ENCODE measurements around the gene MPO. TPM values are rescaled to one million over a fixed set of nuclear protein-coding genes. Genes with fewer than 3 reads are reported as not detected.

The MPO gene
- total RNA-seq, 4 donors from 2014 or later, result 0.10 TPM; not detected in 3

DNA sequence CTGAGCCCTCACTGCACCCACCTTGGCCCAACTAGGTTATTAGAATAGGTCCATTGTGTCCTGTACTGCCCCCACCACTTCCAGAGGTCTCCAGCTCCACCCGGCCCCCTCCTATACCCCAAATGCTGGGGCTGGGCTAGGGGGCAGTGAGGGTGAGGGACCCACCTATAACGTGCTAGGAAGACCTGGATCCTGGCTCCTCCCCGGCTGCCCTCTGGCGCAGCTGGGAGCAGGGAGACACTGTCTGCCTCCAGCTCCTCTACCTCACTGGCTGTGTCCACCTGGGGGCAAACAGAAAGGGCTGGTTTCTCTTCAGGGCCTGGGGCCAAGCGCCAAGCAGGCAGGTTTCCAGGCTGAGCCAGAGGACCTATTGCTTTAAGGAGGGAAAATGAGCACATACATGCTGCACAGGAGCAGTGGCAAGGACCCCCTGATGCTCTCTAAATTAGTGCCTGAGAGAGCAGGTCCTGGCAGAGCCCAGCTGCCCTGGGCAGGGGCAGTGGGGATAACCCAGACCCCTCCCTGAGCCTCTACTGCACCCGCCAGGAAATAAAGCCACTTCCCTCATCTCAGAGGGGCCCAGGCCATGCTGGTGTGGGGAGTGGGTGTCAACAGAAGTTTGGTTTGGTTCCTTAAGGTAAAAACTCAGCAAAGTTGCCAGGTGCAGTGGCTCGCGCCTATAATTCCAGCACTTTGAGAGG, 35.7 kb upstream of the MPO start:
- no peak overlapping the region for H3K4me3 ChIP-seq (ENCODE audit: low read depth, poor library complexity, severe bottlenecking)
- TF ChIP-seq, protein P1, sequence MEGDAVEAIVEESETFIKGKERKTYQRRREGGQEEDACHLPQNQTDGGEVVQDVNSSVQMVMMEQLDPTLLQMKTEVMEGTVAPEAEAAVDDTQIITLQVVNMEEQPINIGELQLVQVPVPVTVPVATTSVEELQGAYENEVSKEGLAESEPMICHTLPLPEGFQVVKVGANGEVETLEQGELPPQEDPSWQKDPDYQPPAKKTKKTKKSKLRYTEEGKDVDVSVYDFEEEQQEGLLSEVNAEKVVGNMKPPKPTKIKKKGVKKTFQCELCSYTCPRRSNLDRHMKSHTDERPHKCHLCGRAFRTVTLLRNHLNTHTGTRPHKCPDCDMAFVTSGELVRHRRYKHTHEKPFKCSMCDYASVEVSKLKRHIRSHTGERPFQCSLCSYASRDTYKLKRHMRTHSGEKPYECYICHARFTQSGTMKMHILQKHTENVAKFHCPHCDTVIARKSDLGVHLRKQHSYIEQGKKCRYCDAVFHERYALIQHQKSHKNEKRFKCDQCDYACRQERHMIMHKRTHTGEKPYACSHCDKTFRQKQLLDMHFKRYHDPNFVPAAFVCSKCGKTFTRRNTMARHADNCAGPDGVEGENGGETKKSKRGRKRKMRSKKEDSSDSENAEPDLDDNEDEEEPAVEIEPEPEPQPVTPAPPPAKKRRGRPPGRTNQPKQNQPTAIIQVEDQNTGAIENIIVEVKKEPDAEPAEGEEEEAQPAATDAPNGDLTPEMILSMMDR (IDR thresholded peaks at IDR 0.05), result no peak
- no peak for TF ChIP-seq POLR2A (IDR thresholded peaks at IDR 0.05)
- WGBS, 2 donors, result 94 to 95% methylated on average over 7 to 8 of the region's 8 CpGs
- DNase-seq (ENCODE audit: low spot score in 2 of 2), result peak in 1 of 2 donors; percentile 60
- intact Hi-C loops (cut with DNase I; ENCODE audit: low total_unique reads), result no loop called here

DNA sequence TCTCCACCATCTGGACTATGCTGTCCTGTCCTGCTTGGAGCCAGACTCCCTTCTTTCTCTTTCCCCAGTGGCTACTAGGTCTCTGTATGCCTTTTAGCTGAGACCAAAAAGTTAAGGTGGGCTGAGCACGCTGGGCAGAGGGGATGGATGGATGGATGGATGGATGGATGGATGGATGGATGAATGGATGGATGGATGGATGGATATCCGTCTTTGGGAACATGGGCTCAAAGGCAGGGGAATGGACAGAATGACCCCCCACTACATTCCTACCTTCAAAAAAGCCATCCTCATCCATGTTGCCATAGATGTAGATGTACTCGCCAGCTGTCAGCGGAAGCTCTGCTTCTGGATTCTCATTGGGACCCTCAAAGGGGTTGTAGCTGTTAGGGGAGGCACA, 35.0 kb upstream of the MPO start:
- DNase-seq (ENCODE audit: low spot score in 2 of 2), result peak in 1 of 2 donors; percentile 4
- 90 to 93% methylated on average over 4 of the region's 4 CpGs for WGBS, 2 donors
- intact Hi-C loops (cut with DNase I; ENCODE audit: low total_unique reads), result no loop called here
- no peak for TF ChIP-seq POLR2A (IDR thresholded peaks at IDR 0.05)
- TF ChIP-seq, protein P1 (IDR thresholded peaks at IDR 0.05), result no peak
- H3K4me3 ChIP-seq (ENCODE audit: low read depth, poor library complexity, severe bottlenecking), result no peak overlapping the region

DNA sequence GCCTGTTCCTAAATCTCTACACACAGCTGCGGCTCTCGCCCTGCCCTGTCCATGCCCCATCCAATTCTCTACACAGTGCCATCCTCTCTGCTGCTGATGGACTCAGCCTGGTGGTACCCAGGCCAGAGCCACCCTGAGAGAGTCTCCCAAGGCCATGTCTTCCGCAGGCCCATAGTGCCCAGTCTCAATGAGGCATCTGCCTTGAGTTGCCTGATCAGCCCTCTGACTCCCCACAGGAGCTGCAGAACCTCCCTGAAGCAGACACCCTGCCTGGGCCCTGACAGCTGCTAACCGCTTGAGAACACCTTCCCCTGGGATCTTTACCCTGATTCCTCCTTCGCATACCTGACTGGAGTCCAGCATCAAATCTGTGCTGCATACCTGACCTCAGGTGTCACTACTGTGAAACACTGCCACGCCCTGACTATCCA, 34.6 kb upstream of the MPO start:
- peak in 1 of 2 donors; percentile 74 for DNase-seq (ENCODE audit: low spot score in 2 of 2)
- H3K4me3 ChIP-seq (ENCODE audit: low read depth, poor library complexity, severe bottlenecking), result no peak overlapping the region
- 88 to 96% methylated on average over 6 of the region's 6 CpGs for WGBS, 2 donors
- TF ChIP-seq, protein P1 (IDR thresholded peaks at IDR 0.05), result no peak
- TF ChIP-seq POLR2A (IDR thresholded peaks at IDR 0.05), result no peak
- intact Hi-C loops (cut with DNase I; ENCODE audit: low total_unique reads), result no loop called here

DNA sequence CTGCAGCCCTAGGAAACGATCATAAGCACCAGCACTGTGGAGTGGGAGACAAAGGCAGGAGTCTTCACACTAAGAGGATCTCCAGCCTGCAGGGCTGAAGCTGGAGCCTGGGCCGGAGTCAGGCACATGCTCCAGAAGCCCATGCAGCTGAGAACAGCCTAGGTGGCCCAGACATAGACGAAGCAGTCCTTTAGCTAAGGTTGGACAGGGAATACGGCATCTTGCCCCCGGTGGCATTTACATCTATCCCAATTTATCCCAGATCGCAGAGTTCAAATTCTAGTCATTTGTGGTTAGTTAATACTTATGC, 33.9 kb upstream of the MPO start:
- intact Hi-C loops (cut with DNase I; ENCODE audit: low total_unique reads), result no loop called here
- no peak for TF ChIP-seq POLR2A (IDR thresholded peaks at IDR 0.05)
- TF ChIP-seq, protein P1 (IDR thresholded peaks at IDR 0.05), result no peak
- no peak for DNase-seq (ENCODE audit: low spot score in 2 of 2)
- 87 to 88% methylated on average over 6 of the region's 6 CpGs for WGBS, 2 donors
- H3K4me3 ChIP-seq (ENCODE audit: low read depth, poor library complexity, severe bottlenecking), result no peak overlapping the region

DNA sequence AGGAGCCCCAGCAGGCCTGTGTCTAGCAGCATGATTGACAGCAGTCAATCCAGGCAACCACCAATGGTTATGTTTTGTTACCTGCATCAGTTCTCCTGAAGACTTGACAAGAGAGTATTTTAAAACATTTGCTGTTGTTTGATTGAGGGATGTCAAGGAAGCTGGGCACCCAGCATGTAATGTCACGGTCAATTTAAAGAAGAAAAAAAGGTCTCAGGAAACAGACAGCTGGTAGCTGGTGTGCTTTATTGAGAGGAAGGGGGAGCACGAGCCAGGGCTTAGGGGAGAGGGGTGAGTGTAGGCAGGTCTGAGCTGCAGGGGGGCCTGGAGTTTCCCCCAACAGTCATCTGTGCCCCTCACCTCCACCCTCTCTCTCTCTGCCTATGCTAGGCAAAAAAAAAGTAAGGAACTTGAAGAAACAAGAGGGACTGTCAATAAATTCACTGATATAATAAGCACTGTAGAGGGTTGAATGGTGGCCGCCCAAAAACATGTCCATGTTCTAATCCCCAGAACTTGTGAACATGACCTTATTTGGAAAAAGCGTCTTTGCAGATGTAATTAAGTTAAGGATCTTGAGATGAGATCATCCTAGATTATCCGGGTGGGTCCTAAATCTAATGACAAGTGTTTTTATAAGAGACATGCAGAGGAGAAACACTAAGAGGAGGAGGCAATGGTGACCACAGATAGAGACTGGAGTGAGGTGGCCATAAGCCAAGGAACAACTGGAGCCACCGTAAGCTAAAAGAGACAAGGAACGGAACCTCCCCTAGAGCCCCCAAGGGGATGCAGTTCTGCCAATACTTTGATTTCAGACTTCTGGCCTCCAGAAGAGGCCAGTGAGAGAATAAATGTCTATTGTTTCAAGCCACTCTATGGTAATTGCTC, 33.3 kb upstream of the MPO start:
- 68 to 70% methylated on average over 7 of the region's 7 CpGs for WGBS, 2 donors
- TF ChIP-seq, protein P1 (IDR thresholded peaks at IDR 0.05), result no peak
- TF ChIP-seq POLR2A (IDR thresholded peaks at IDR 0.05), result no peak
- DNase-seq (ENCODE audit: low spot score in 2 of 2), result peak in 1 of 2 donors; percentile 45
- H3K4me3 ChIP-seq (ENCODE audit: low read depth, poor library complexity, severe bottlenecking), result no peak overlapping the region
- intact Hi-C loops (cut with DNase I; ENCODE audit: low total_unique reads), result no loop called here
